SH-SY5Y (cell line): ENCODE measurements around the gene PMEPA1.

Experiments used
- GATA2 ChIP-seq: IDR thresholded peaks from 2 replicates; pipeline ENCODE4 v1.6.1; 2011; ENCODE audit warnings: mild to moderate bottlenecking, low read depth, low read length
- GATA3 ChIP-seq: IDR thresholded peaks from 2 replicates; pipeline ENCODE4 v1.6.1; 2011; ENCODE audit warnings: low read depth, mild to moderate bottlenecking, low read length, moderate library complexity

DNA sequence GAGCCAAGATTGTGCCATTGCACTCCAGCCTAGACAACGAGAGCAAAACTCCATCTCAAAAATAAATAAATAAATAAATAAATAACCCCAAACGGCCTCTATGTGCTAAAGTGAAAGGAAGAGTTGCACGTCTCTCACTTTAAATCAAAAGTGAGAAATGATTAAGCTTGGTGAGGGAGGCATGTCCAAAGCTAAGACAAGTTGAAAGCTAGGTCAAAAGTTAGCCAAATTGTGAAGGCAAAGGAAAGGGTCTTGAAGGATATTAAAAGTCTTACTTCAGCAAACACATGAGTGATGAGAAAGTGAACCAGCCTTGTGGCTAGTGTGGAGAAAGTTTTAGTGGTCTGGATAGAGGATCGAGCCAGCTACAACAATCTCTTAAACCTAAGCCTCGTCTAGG lies 103.9 kb downstream of the PMEPA1 start:
- TF ChIP-seq GATA2 (no peak), GATA3 (no peak)
